NCI-H1694 (cell line): ENCODE data around the gene KLHL40.

Source experiments
- DNase-seq: peaks from one replicate; lab custom pipeline; 2025; lab: John Stamatoyannopoulos, UW

Gene KLHL40

GRCh38 chr3:42656680-42657610, 28.4 kb upstream of the KLHL40 start:
- no peak for DNase-seq

- DNase-seq, result no peak
These were observed 27.7 kb upstream of the KLHL40 start for GRCh38 chr3:42657675-42658074.

GRCh38 chr3:42658091-42658770, 27.1 kb upstream of the KLHL40 start:
- no peak for DNase-seq

- no peak for DNase-seq
These were observed 26.5 kb upstream of the KLHL40 start for GRCh38 chr3:42658771-42659390.

- DNase-seq, result no peak
These were observed 25.7 kb upstream of the KLHL40 start for GRCh38 chr3:42659451-42660130.

GRCh38 chr3:42660131-42660715, 25.1 kb upstream of the KLHL40 start:
- no peak for DNase-seq

- peak; percentile 9 for DNase-seq
These were observed 24.4 kb upstream of the KLHL40 start for GRCh38 chr3:42660898-42661297.

GRCh38 chr3:42661593-42662022, 23.7 kb upstream of the KLHL40 start:
- DNase-seq, result no peak

- no peak for DNase-seq
These were observed 23.1 kb upstream of the KLHL40 start for GRCh38 chr3:42662037-42662812.

GRCh38 chr3:42662813-42663535, 22.4 kb upstream of the KLHL40 start:
- DNase-seq, result no peak

GRCh38 chr3:42663581-42664437, 21.5 kb upstream of the KLHL40 start:
- DNase-seq, result no peak

- no peak for DNase-seq
These were observed 20.9 kb upstream of the KLHL40 start for GRCh38 chr3:42664438-42664803.

- no peak for DNase-seq
These were observed 20.1 kb upstream of the KLHL40 start for GRCh38 chr3:42665050-42665878.

- DNase-seq, result no peak
These were observed 19.3 kb upstream of the KLHL40 start for GRCh38 chr3:42666022-42666421.

GRCh38 chr3:42666577-42666998, 18.7 kb upstream of the KLHL40 start:
- DNase-seq, result no peak

GRCh38 chr3:42667096-42667522, 18.2 kb upstream of the KLHL40 start:
- DNase-seq, result no peak

GRCh38 chr3:42667523-42668412, 17.6 kb upstream of the KLHL40 start:
- DNase-seq, result peak; percentile 45
